HepG2 (cell line): ENCODE measurements around the gene COQ8B. TPM values are rescaled to one million over a fixed set of nuclear protein-coding genes. Genes with fewer than 3 reads are reported as not detected.

Source experiments
- AHDC1 ChIP-seq: sonication (generic); formaldehyde crosslinking; IDR thresholded peaks from 2 replicates; pipeline ENCODE4 v1.5.1; 2020; ENCODE audit warnings: mild to moderate bottlenecking, missing genetic modification reagents, borderline replicate concordance
- CENPBD1 ChIP-seq: sonication (generic); formaldehyde crosslinking; IDR thresholded peaks from 2 replicates; pipeline ENCODE4 v1.8.0; 2022; ENCODE audit warnings: missing genetic modification reagents, low read depth, mild to moderate bottlenecking, borderline replicate concordance
- CREB1 ChIP-seq, 2 experiments: fragments of 450-650 bp in 1 of 2; IDR thresholded peaks; 2 replicates each; pipeline ENCODE4 v1.6.1; 2016 to 2017; ENCODE audit warnings: control low read depth in 1 of 2, mild to moderate bottlenecking in 1 of 2, missing compliant biosample characterization in 1 of 2, missing genetic modification characterization in 1 of 2
- DR1 ChIP-seq: sonication (generic); formaldehyde crosslinking; IDR thresholded peaks from 2 replicates; pipeline ENCODE4 v1.8.0; 2021; ENCODE audit warnings: mild to moderate bottlenecking, missing genetic modification reagents, inconsistent platforms
- E2F2 ChIP-seq: sonication (generic); formaldehyde crosslinking; IDR thresholded peaks from 2 replicates; pipeline ENCODE4 v1.4.0; 2020; ENCODE audit warnings: missing genetic modification reagents, borderline replicate concordance
- FUBP1 ChIP-seq: sonication (generic); formaldehyde crosslinking; IDR thresholded peaks from 2 replicates; pipeline ENCODE4 v1.5.1; 2020; ENCODE audit warnings: missing genetic modification reagents, mild to moderate bottlenecking, borderline replicate concordance
- JUNB ChIP-seq: sonication (generic); formaldehyde crosslinking; IDR thresholded peaks from 2 replicates; pipeline ENCODE4 v1.8.0; 2022; ENCODE audit warnings: missing genetic modification reagents, mild to moderate bottlenecking, borderline replicate concordance
- JUND ChIP-seq: sonication (generic); formaldehyde crosslinking; IDR thresholded peaks from 2 replicates; pipeline ENCODE4 v1.8.0; 2022; ENCODE audit warnings: mild to moderate bottlenecking, missing genetic modification reagents
- PHF5A ChIP-seq: IDR thresholded peaks from one replicate; pipeline ENCODE4 v1.6.1; 2018; ENCODE audit warnings: low read depth, missing genetic modification reagents; ENCODE audit not compliant: unreplicated experiment
- ZBTB14 ChIP-seq: sonication (generic); formaldehyde crosslinking; IDR thresholded peaks from 2 replicates; pipeline ENCODE4 v1.4.0; 2020; ENCODE audit warnings: missing genetic modification reagents
- ZBTB7B ChIP-seq: sonication (generic); formaldehyde crosslinking; IDR thresholded peaks from 2 replicates; pipeline ENCODE4 v1.4.0; 2020; ENCODE audit warnings: missing genetic modification reagents
- ZNF549 ChIP-seq: sonication (generic); formaldehyde crosslinking; IDR thresholded peaks from 2 replicates; pipeline ENCODE4 v1.5.0; 2020; ENCODE audit warnings: missing genetic modification reagents
- ZNF605 ChIP-seq: sonication (generic); formaldehyde crosslinking; IDR thresholded peaks from 2 replicates; pipeline ENCODE4 v1.8.0; 2022; ENCODE audit warnings: mild to moderate bottlenecking, missing genetic modification reagents
- ZNF746 ChIP-seq: sonication (generic); formaldehyde crosslinking; IDR thresholded peaks from 2 replicates; pipeline ENCODE4 v1.8.0; 2022; ENCODE audit warnings: mild to moderate bottlenecking, missing genetic modification reagents
- ZNF768 ChIP-seq: sonication (generic); formaldehyde crosslinking; IDR thresholded peaks from 2 replicates; pipeline ENCODE4 v1.4.0; 2020; ENCODE audit warnings: missing genetic modification reagents
- ZNF790 ChIP-seq: sonication (generic); formaldehyde crosslinking; IDR thresholded peaks from 2 replicates; pipeline ENCODE4 v1.8.0; 2022; ENCODE audit warnings: missing genetic modification reagents, mild to moderate bottlenecking, borderline replicate concordance
- ZNF839 ChIP-seq: sonication (generic); formaldehyde crosslinking; IDR thresholded peaks from 2 replicates; pipeline ENCODE4 v1.4.0; 2020; ENCODE audit warnings: missing genetic modification reagents, mild to moderate bottlenecking, borderline replicate concordance
- ZSCAN9 ChIP-seq: IDR thresholded peaks from 2 replicates; pipeline ENCODE4 v1.6.1; 2016; ENCODE audit warnings: borderline replicate concordance
- polyA plus RNA-seq, 8 experiments: library from polyadenylated mRNA; depleted of rRNA in 3 of 8; stranded (reverse) in 7 of 8; unstranded in 1 of 8; fragments of >200 nt; fragmentation: Illumina TruSeq in 4 of 8; extraction: Trizol in 4 of 8; gene quantifications; 2 replicates each; pipeline versions ENCODE4 v1.2.1 to v1.2.3, GENCODE V29; 2011 to 2016; ENCODE audit warnings: low read depth in 4 of 8, missing spikeins in 1 of 8, mixed read lengths in 1 of 8; ENCODE audit not compliant: insufficient read depth in 1 of 8
- total RNA-seq, 5 experiments: library from RNA; depleted of rRNA; stranded (reverse); fragments of >200 nt; fragmentation: Illumina TruSeq; extraction: Trizol; gene quantifications; 2 replicates each; pipeline ENCODE4 v1.2.3, GENCODE V29; 2016; ENCODE audit warnings: low read depth in 1 of 5

Gene COQ8B
- total and polyA plus RNA-seq, 2 of the 13 experiments (the other 11 are each of a cell fraction or from before 2014, with no cell fraction given) = 12.3 to 17.2 TPM

GRCh38 chr19:40662925-40663694, 53.6 kb downstream of the COQ8B start (continued):
- 0 out of 2 replicates have a peak, but pooled peaks have one; percentile 67 for TF ChIP-seq ZNF746
- no peak for TF ChIP-seq FUBP1
- peak; percentile 70 for TF ChIP-seq ZBTB14 (CRISPR knock-in tag)
- no peak for TF ChIP-seq ZNF549 (CRISPR knock-in tag)
- TF ChIP-seq JUND (CRISPR knock-in tag) = no peak
- no peak for TF ChIP-seq AHDC1
- TF ChIP-seq ZNF839 (CRISPR knock-in tag) = 0 out of 2 replicates have a peak, but pooled peaks have one; percentile 72
- TF ChIP-seq ZBTB7B = peak; percentile 57; the same call in 1 of the 2 replicates
- no peak for TF ChIP-seq CENPBD1
- TF ChIP-seq ZSCAN9 = peak; percentile 52; the same call in 1 of the 2 replicates
- peak; percentile 63; the same call in 1 of the 2 replicates for TF ChIP-seq ZNF768
- TF ChIP-seq PHF5A (CRISPR knock-in tag) = peak; percentile 42
- peak; percentile 56; the same call in 1 of the 2 replicates for TF ChIP-seq ZNF605
- no peak for TF ChIP-seq CREB1 (IDR thresholded peaks at IDR 0.05)
- TF ChIP-seq CREB1 (CRISPR knock-in tag; IDR thresholded peaks at IDR 0.05) = no peak
- TF ChIP-seq DR1 = no peak
- TF ChIP-seq ZNF790 = no peak
- no peak; the same call in 1 of the 2 replicates for TF ChIP-seq JUNB (CRISPR knock-in tag)
- TF ChIP-seq E2F2 (CRISPR knock-in tag) = 0 out of 2 replicates have a peak, but pooled peaks have one; percentile 46
